Stimulated activated CD4-positive, alpha-beta T cell treated with anti-CD3 and anti-CD28 coated beads, Interleukin-15, amount 100 ng/mL, for 24 hours (primary cell): ENCODE results near the gene SPSB3.
"Not testable (repeated sequence)": the region's sequence is repeated elsewhere in the genome, so short reads cannot be mapped to it uniquely, and the experiment has no call there.

Source experiments
- DNase-seq: peaks from one replicate; pipeline ENCODE4 v3.0.0-alpha.2; 2020

The SPSB3 gene

GRCh38 chr16:1734816-1735215 is 47.6 kb downstream of the SPSB3 start:
- DNase-seq = no peak

- DNase-seq = no peak
Observed at GRCh38 chr16:1734123-1734522, 48.2 kb downstream of the SPSB3 start.

DNA sequence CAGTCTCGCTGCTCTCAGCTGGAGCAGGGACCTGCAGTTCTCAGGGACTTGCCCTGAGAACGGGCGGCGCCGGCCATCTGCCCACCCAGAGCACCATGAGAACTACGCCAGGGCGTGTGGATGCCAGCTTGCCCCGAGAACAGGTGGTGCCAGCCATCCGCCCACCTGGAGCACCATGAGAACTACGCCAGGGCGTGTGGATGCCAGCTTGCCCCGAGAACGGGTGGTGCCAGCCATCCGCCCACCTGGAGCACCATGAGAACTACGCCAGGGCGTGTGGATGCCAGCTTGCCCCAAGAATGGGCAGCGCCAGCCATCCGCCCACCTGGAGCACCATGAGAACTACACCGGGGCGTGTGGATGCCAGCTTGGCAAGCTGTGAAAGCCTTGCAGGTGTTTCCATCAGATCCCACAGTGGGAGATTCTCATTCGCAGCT is 49.8 kb downstream of the SPSB3 start:
- DNase-seq = not testable (repeated sequence)

DNA sequence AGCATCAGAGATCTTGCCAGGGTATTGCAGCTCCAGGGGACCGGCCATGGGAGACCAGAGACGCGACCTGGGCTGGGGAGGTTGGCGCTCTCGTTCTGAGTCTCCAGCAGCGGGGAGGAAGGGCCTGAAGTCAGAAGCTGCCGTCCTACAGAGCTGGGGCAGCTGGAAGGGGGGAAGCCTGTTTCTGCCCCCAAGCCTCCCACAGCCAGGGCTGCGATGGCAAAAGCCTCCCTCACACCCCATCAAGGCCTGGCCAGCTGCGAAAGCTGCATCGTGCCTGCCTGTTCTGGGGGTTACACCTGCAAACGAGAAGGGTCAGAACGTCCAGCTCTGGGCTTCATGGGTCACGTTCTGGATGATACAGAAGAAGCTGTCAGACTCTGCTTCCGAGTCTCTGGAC is 50.3 kb downstream of the SPSB3 start:
- DNase-seq = no peak

DNA sequence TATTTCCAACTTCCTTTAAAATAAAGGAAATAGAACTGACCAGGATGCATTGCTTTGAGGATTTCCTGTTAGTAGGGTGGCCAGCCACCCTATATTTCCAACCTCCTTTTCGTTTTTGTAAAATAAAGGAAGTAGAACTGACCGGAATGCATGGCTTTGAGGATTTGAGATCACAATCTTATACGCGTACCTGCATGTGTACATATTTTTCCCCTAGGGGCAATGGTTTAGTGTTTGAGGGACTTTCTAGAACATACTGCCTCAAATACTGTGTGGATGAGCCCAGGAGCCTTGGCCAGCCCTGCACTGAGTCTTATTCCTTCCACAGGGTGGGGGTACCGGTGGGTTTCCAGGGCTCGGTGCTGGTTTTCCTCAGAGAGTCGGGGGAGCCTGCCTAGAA is 50.8 kb downstream of the SPSB3 start:
- no peak for DNase-seq

- no peak for DNase-seq
Observed at GRCh38 chr16:1731073-1731472, 51.3 kb downstream of the SPSB3 start.

DNA sequence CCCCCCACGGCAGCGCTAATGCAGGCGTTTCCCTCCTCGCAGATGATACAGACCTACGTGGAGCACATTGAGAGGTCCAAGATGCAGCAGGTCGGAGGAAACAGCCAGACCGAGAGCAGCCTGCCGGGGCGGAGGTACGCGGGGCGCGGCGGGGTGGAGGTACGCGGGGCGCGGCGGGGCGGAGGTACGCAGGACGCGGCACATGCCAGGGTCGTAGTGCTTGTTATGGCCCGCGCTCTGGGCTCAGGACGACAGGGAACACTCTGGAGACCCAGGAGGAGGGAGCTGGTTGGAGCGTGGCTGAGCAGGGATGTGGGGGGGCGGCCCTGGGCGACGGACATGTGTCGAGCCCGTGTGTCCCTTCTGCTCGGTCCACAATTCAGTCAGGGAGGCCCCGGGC is 52.9 kb downstream of the SPSB3 start:
- no peak for DNase-seq

DNA sequence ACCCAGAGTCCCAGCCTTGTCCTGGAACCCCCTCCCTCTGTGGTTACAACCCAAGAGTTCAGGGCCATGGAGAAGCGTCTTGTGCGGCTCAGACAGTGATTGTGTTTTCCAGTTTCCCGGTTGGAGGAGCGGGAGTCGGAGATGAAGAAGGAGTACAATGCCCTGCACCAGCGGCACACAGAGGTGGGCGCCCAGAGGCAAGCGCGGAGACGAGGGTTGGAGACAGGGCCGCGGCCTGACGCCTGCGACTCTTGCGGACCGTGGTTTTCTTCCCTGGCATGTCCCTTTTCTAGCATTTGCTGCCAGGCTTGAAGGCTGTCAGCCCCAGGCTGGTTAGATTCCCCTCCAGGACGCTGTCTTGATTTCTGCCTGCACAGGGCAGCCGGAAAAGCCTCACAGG is 53.3 kb downstream of the SPSB3 start:
- no peak for DNase-seq

DNA sequence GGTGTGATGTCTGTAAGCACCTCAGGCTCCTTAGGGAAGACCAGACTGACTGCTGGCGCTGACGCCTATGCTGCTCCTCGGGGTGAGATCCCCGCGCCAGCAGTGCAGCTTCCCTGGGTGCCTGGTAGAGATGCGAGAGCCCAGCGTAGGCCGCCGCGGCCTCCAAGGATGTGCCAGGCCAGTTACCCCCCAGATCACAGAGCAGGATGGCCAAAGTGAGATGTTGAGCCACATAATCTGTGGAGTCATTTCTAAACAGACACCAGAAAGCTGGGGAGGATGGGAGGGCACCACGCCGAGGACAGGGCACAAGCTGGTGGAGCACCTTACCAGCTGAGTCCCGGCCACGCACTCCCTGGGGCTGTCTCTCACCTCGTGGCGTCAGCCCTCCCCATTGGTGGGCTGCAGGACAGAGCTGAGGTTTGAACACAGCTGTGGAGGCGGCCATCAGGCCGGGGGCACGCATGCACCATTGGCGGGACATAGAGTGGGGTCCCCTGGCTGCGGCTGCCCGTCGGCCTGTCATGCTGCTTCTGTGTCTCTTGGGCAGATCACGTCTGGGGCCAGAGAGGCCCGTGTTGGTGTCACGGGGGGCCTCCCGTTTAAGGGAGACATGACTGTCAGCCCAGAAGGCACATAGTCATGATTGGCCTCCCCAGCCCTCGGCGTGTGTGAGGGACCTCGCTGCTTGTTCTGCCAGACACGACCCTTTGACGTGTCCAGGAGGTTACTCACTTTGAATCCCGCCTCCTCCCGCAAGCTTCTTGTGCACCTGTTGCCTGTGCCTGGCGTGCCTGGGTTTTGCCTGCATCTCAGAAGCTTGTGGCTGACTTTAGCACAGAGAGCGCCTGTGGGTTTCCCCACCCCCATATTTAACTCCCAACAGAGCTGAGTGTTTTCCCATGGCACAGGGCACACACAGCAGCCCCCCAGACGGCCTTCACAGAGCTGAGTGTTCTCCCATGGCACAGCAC is 54.4 kb downstream of the SPSB3 start:
- DNase-seq = no peak
